Kidney epithelial cell (primary cell): ENCODE data around the gene IRAK4. TPM values are rescaled to one million over a fixed set of nuclear protein-coding genes. Genes with fewer than 3 reads are reported as not detected.

ENCODE experiments used
- DNase-seq: peaks from one replicate; pipeline ENCODE4 v3.0.0-alpha.2; 2010; ENCODE audit warnings: low read depth
- H3K27me3 ChIP-seq: 2 replicates; pipeline ENCODE4 v1.6.0; 2011; ENCODE audit warnings: low read length; ENCODE audit not compliant: control insufficient read depth, insufficient read depth
- H3K36me3 ChIP-seq: 2 replicates; pipeline ENCODE4 v1.5.1; 2011; ENCODE audit warnings: low read length; ENCODE audit not compliant: control insufficient read depth, insufficient read depth
- H3K4me3 ChIP-seq: 2 replicates; pipeline ENCODE4 v1.5.1; 2011; ENCODE audit warnings: low read depth, mild to moderate bottlenecking, control low read depth, low read length
- CTCF ChIP-seq: IDR thresholded peaks from 2 replicates; pipeline ENCODE4 v1.5.1; 2011; ENCODE audit warnings: mild to moderate bottlenecking, moderate library complexity, low read length, control low read depth, inconsistent platforms; ENCODE audit not compliant: insufficient read depth, poor library complexity, severe bottlenecking
- total RNA-seq: library from RNA; depleted of rRNA; stranded (reverse); fragments of >200 nt; gene quantifications from 2 replicates; pipeline ENCODE4 v1.2.3, GENCODE V29; 2015

Gene IRAK4
- total RNA-seq, 1 donor from 2014 or later = 17.7 TPM

GRCh38 chr12:43776498-43776897 lies 17.7 kb downstream of the IRAK4 start:
- no peak for DNase-seq
- no peak for TF ChIP-seq CTCF
- no peaks in the 10 kb centered on the region for H3K36me3 ChIP-seq
- H3K27me3 ChIP-seq = no peaks in the 10 kb centered on the region
- no peak overlapping the region for H3K4me3 ChIP-seq

GRCh38 chr12:43786899-43787693 lies 28.3 kb downstream of the IRAK4 start:
- Histone ChIP-seq H3K27me3 (no peaks in the 10 kb centered on the region), H3K36me3 (no peaks in the 10 kb centered on the region), H3K4me3 (no peak overlapping the region)
- no peak for TF ChIP-seq CTCF
- DNase-seq = no peak

- DNase-seq = no peak
- H3K4me3 ChIP-seq = no peak overlapping the region
- H3K27me3 ChIP-seq = no peaks in the 10 kb centered on the region
- no peaks in the 10 kb centered on the region for H3K36me3 ChIP-seq
- TF ChIP-seq CTCF = no peak
Measured at GRCh38 chr12:43789941-43790340, 31.2 kb downstream of the IRAK4 start.

- Histone ChIP-seq H3K36me3 (no peaks in the 10 kb centered on the region), H3K27me3 (no peaks in the 10 kb centered on the region), H3K4me3 (no peak overlapping the region)
- TF ChIP-seq CTCF = no peak
- no peak for DNase-seq
Measured at GRCh38 chr12:43795716-43796280, 37.0 kb downstream of the IRAK4 start.

GRCh38 chr12:43797561-43798217 lies 38.9 kb downstream of the IRAK4 start:
- no peak overlapping the region for H3K4me3 ChIP-seq
- DNase-seq = no peak
- H3K36me3 ChIP-seq = no peaks in the 10 kb centered on the region
- TF ChIP-seq CTCF = no peak
- no peaks in the 10 kb centered on the region for H3K27me3 ChIP-seq
